ENCODE measurements around the gene BCL11B. TPM values are rescaled to one million over a fixed set of nuclear protein-coding genes. Genes with fewer than 3 reads are reported as not detected.

Gene BCL11B
- total and polyA plus RNA-seq, 10 of the 15 experiments (the other 5 are each of a cell fraction or from before 2014, with no cell fraction given): 0.38 to 5.5 (median 1.3) TPM

- TF ChIP-seq, protein P1, sequence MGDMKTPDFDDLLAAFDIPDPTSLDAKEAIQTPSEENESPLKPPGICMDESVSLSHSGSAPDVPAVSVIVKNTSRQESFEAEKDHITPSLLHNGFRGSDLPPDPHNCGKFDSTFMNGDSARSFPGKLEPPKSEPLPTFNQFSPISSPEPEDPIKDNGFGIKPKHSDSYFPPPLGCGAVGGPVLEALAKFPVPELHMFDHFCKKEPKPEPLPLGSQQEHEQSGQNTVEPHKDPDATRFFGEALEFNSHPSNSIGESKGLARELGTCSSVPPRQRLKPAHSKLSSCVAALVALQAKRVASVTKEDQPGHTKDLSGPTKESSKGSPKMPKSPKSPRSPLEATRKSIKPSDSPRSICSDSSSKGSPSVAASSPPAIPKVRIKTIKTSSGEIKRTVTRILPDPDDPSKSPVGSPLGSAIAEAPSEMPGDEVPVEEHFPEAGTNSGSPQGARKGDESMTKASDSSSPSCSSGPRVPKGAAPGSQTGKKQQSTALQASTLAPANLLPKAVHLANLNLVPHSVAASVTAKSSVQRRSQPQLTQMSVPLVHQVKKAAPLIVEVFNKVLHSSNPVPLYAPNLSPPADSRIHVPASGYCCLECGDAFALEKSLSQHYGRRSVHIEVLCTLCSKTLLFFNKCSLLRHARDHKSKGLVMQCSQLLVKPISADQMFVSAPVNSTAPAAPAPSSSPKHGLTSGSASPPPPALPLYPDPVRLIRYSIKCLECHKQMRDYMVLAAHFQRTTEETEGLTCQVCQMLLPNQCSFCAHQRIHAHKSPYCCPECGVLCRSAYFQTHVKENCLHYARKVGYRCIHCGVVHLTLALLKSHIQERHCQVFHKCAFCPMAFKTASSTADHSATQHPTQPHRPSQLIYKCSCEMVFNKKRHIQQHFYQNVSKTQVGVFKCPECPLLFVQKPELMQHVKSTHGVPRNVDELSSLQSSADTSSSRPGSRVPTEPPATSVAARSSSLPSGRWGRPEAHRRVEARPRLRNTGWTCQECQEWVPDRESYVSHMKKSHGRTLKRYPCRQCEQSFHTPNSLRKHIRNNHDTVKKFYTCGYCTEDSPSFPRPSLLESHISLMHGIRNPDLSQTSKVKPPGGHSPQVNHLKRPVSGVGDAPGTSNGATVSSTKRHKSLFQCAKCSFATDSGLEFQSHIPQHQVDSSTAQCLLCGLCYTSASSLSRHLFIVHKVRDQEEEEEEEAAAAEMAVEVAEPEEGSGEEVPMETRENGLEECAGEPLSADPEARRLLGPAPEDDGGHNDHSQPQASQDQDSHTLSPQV (IDR thresholded peaks at IDR 0.05): no peak
- no peak for TF ChIP-seq STAT1 (conservative IDR thresholded peaks at IDR 0.05)
- no peak for TF ChIP-seq NR2C2 (IDR thresholded peaks at IDR 0.05; ENCODE audit: borderline replicate concordance, control insufficient read depth, insufficient read length, low read depth)
- no peak for TF ChIP-seq SRF (IDR thresholded peaks at IDR 0.05; ENCODE audit: low read depth in 2 of 2, low read length in 2 of 2)
Measured at GRCh38 chr14:99143793-99144192, 128.2 kb downstream of the BCL11B start (continued).

GRCh38 chr14:99143126-99143525, 128.9 kb downstream of the BCL11B start:
- no peaks in the 10 kb centered on the region; the same call in 2 of the 3 replicates for H3K9me3 ChIP-seq (replicated peaks; ENCODE audit: control insufficient read depth, insufficient read depth, low read length)
- no peaks in the 10 kb centered on the region for H4K20me1 ChIP-seq (ENCODE audit: control insufficient read depth, insufficient read depth)
- ATAC-seq (no peak), FAIRE-seq (no peak), DNase-seq (ENCODE audit: low read depth, low spot score) (no peak)
- no TSS peak for BruUV-seq (replicated peaks)
- no peak overlapping the region for H3K4me2 ChIP-seq (ENCODE audit: control insufficient read depth, insufficient read depth)
- POLR2A ChIA-PET: no interaction called here
- intact Hi-C loops (cut with micrococcal nuclease; ENCODE audit: unreplicated experiment): no loop called here
- no peaks in the 10 kb centered on the region for H3K27me3 ChIP-seq (replicated peaks in 1 of 2; ENCODE audit: control insufficient read depth in 2 of 2, insufficient read depth in 2 of 2, low read length in 1 of 2)
- no peaks in the 10 kb centered on the region for H3K79me2 ChIP-seq (ENCODE audit: control insufficient read depth, insufficient read depth, low read length)
- no peak overlapping the region for H3K9ac ChIP-seq (ENCODE audit: control insufficient read depth, insufficient read depth, low read length)
- SMC1A ChIA-PET (ENCODE audit: uncharacterized antibody, unreplicated experiment): no interaction called here
- in situ Hi-C loops (cut with MboI): no loop called here
- H3K27ac ChIP-seq (ENCODE audit: control insufficient read depth, insufficient read depth): no peak overlapping the region
- no peak overlapping the region for H3K4me3 ChIP-seq
- no peak for TF ChIP-seq IRF5 (IDR thresholded peaks at IDR 0.05; ENCODE audit: borderline replicate concordance)
- no peak for TF ChIP-seq ZSCAN29 (IDR thresholded peaks at IDR 0.05)
- TF ChIP-seq BRCA1 (IDR thresholded peaks at IDR 0.05; ENCODE audit: low read depth, low read length): no peak
- no peak for TF ChIP-seq SREBF1 (IDR thresholded peaks at IDR 0.05; ENCODE audit: low read length)
- TF ChIP-seq SUZ12 (IDR thresholded peaks at IDR 0.05; ENCODE audit: unreplicated experiment): no peak
- TF ChIP-seq SUPT20H (IDR thresholded peaks at IDR 0.05; ENCODE audit: borderline replicate concordance, control insufficient read depth, low read depth, low read length): no peak
- TF ChIP-seq, protein P2, sequence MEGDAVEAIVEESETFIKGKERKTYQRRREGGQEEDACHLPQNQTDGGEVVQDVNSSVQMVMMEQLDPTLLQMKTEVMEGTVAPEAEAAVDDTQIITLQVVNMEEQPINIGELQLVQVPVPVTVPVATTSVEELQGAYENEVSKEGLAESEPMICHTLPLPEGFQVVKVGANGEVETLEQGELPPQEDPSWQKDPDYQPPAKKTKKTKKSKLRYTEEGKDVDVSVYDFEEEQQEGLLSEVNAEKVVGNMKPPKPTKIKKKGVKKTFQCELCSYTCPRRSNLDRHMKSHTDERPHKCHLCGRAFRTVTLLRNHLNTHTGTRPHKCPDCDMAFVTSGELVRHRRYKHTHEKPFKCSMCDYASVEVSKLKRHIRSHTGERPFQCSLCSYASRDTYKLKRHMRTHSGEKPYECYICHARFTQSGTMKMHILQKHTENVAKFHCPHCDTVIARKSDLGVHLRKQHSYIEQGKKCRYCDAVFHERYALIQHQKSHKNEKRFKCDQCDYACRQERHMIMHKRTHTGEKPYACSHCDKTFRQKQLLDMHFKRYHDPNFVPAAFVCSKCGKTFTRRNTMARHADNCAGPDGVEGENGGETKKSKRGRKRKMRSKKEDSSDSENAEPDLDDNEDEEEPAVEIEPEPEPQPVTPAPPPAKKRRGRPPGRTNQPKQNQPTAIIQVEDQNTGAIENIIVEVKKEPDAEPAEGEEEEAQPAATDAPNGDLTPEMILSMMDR (IDR thresholded peaks at IDR 0.05 in 2 of 3, conservative IDR thresholded peaks at IDR 0.05 in 1 of 3; ENCODE audit: control insufficient read depth in 2 of 3, extremely low read depth in 1 of 3, insufficient read depth in 1 of 3, low read depth in 3 of 3, low read length in 3 of 3): no peak
- CTCF ChIA-PET: no interaction called here
- WGBS (ENCODE audit: insufficient coverage, insufficient replicate concordance, low lambda C conversion rate, missing lambda C conversion rate): 24% methylated on average over 2 of the region's 2 CpGs
- H3K36me3 ChIP-seq (ENCODE audit: control insufficient read depth in 2 of 2, insufficient read depth in 2 of 2, low read length in 1 of 2): no peaks in the 10 kb centered on the region
- RAD21 ChIA-PET (ENCODE audit: unreplicated experiment): no interaction called here
- H2AFZ ChIP-seq (ENCODE audit: control insufficient read depth, low read depth, low read length): no peak overlapping the region
- H3K4me1 ChIP-seq (ENCODE audit: control insufficient read depth, insufficient read depth, low read length): no peaks in the 10 kb centered on the region
